Caco-2 (cell line): ENCODE measurements around the gene MYF6. TPM values are rescaled to one million over a fixed set of nuclear protein-coding genes. Genes with fewer than 3 reads are reported as not detected.

Experiments
- BruUV-seq: library from RNA; stranded (reverse); fragments of 400-500 nt; replicated peaks from 2 replicates; lab custom pipeline; 2021; lab: Mats Ljungman, UMichigan
- CTCF ChIA-PET: fragments of 300-600 bp; sonication (Branson Sonifier 250); formaldehyde crosslinking; loops from one replicate; lab custom pipeline; 2022; ENCODE audit warnings: antibody characterized with exemption; lab: Charles Lee
- POLR2A ChIA-PET: fragments of 300-600 bp; sonication (Branson Sonifier 250); formaldehyde crosslinking; loops from one replicate; lab custom pipeline; 2022; ENCODE audit warnings: antibody characterized with exemption; lab: Charles Lee
- DNase-seq, 2 experiments: peaks; one replicate each; pipeline versions ENCODE4 v3.0.0 to v3.0.0-alpha.2; 2020 to 2022
- H3K27me3 ChIP-seq: replicated peaks from 2 replicates; pipeline ENCODE4 v1.6.0; 2011; ENCODE audit warnings: low read length; ENCODE audit not compliant: control insufficient read depth, insufficient read depth
- H3K36me3 ChIP-seq: 2 replicates; pipeline ENCODE4 v1.5.1; 2011; ENCODE audit warnings: low read length; ENCODE audit not compliant: control insufficient read depth, insufficient read depth
- H3K4me1 ChIP-seq: fragments of 250-450 bp; sonication (Bioruptor Pico); 2 replicates; pipeline ENCODE4 v1.5.1; 2020; ENCODE audit warnings: mild to moderate bottlenecking
- H3K4me3 ChIP-seq: 2 replicates; pipeline ENCODE4 v1.5.1; 2011; ENCODE audit warnings: low read depth, mild to moderate bottlenecking, control low read depth, low read length
- H3K9me3 ChIP-seq: fragments of 250-450 bp; sonication (Bioruptor Pico); 2 replicates; pipeline ENCODE4 v1.5.1; 2020; ENCODE audit warnings: mild to moderate bottlenecking, moderate library complexity
- H3K27ac Mint-ChIP-seq: one replicate; pipeline ENCODE4 v1.8.0; 2022; ENCODE audit warnings: mixed read lengths; ENCODE audit not compliant: unreplicated experiment
- H3K27me3 Mint-ChIP-seq: one replicate; pipeline ENCODE4 v1.8.0; 2022; ENCODE audit warnings: mixed read lengths; ENCODE audit not compliant: insufficient read depth, unreplicated experiment
- H3K36me3 Mint-ChIP-seq: one replicate; pipeline ENCODE4 v1.8.0; 2022; ENCODE audit warnings: mild to moderate bottlenecking, mixed read lengths; ENCODE audit not compliant: insufficient read depth, unreplicated experiment
- H3K4me1 Mint-ChIP-seq: one replicate; pipeline ENCODE4 v1.8.0; 2022; ENCODE audit warnings: low read depth, mixed read lengths; ENCODE audit not compliant: unreplicated experiment
- H3K4me3 Mint-ChIP-seq: one replicate; pipeline ENCODE4 v1.8.0; 2022; ENCODE audit warnings: mild to moderate bottlenecking, moderate library complexity, mixed read lengths; ENCODE audit not compliant: unreplicated experiment
- H3K9me3 Mint-ChIP-seq: one replicate; pipeline ENCODE4 v1.8.0; 2022; ENCODE audit warnings: mixed read lengths; ENCODE audit not compliant: unreplicated experiment
- CTCF ChIP-seq, 2 experiments: fragments of 200-600 bp in 1 of 2; IDR thresholded peaks; 1 replicate in 1 of 2; 2 replicates in 1 of 2; pipeline versions ENCODE4 v1.5.1 to v1.8.0; 2011 to 2022; ENCODE audit warnings: antibody characterized with exemption in 1 of 2, control low read depth in 1 of 2, inconsistent platforms in 1 of 2, low read depth in 1 of 2, low read length in 1 of 2, mild to moderate bottlenecking in 1 of 2, moderate library complexity in 1 of 2; ENCODE audit not compliant: insufficient read depth in 1 of 2, severe bottlenecking in 1 of 2, unreplicated experiment in 1 of 2
- intact Hi-C: fragments of 100-400 bp; cut with micrococcal nuclease; formaldehyde crosslinking; loops from one replicate; pipeline ENCODE4 v1.10.0; 2022; ENCODE audit not compliant: unreplicated experiment
- total RNA-seq: library from RNA; stranded (reverse); gene quantifications from 2 replicates; pipeline ENCODE4 v1.2.3, GENCODE V29; 2022

Gene MYF6
- total RNA-seq, 1 experiment from 2014 or later: not detected

- no peak overlapping the region for H3K27ac Mint-ChIP-seq
- BruUV-seq: no TSS peak
- H3K4me1 Mint-ChIP-seq: no peaks in the 10 kb centered on the region
- peak in 1 of 2 experiments; percentile 24 for DNase-seq
- no peaks in the 10 kb centered on the region for H3K27me3 ChIP-seq
- no peaks in the 10 kb centered on the region for H3K9me3 ChIP-seq
- H3K4me3 ChIP-seq: no peak overlapping the region
- H3K27me3 Mint-ChIP-seq: peaks cover 3% of the 10 kb centered on the region
- no peaks in the 10 kb centered on the region for H3K4me1 ChIP-seq
- H3K36me3 Mint-ChIP-seq: no peaks in the 10 kb centered on the region
- intact Hi-C loops: no loop called here
- ChIA-PET POLR2A (no interaction called here), CTCF (no interaction called here)
- no peak overlapping the region for H3K4me3 Mint-ChIP-seq
- H3K9me3 Mint-ChIP-seq: no peaks in the 10 kb centered on the region
- TF ChIP-seq CTCF (IDR thresholded peaks at IDR 0.05; ENCODE audit: insufficient read depth in 1 of 2, low read depth in 1 of 2, low read length in 1 of 2, severe bottlenecking in 1 of 2, unreplicated experiment in 1 of 2): peak; percentile 20 to 41
- no peaks in the 10 kb centered on the region for H3K36me3 ChIP-seq
Observed at GRCh38 chr12:80709811-80710726, 2.6 kb downstream of the MYF6 start.

GRCh38 chr12:80710727-80711449 lies 3.5 kb downstream of the MYF6 start:
- intact Hi-C loops: no loop called here
- CTCF ChIA-PET: no interaction called here
- Mint-ChIP-seq H3K4me1 (no peaks in the 10 kb centered on the region), H3K36me3 (no peaks in the 10 kb centered on the region), H3K9me3 (no peaks in the 10 kb centered on the region), H3K27ac (no peak overlapping the region), H3K4me3 (no peak overlapping the region), H3K27me3 (peaks cover 3% of the 10 kb centered on the region)
- no peak for TF ChIP-seq CTCF (IDR thresholded peaks at IDR 0.05; ENCODE audit: insufficient read depth in 1 of 2, low read depth in 1 of 2, low read length in 1 of 2, severe bottlenecking in 1 of 2, unreplicated experiment in 1 of 2)
- Histone ChIP-seq H3K9me3 (no peaks in the 10 kb centered on the region), H3K27me3 (no peaks in the 10 kb centered on the region), H3K4me1 (no peaks in the 10 kb centered on the region), H3K4me3 (no peak overlapping the region), H3K36me3 (no peaks in the 10 kb centered on the region)
- POLR2A ChIA-PET: no interaction called here
- no TSS peak for BruUV-seq
- DNase-seq: no peak

- ChIA-PET POLR2A (no interaction called here), CTCF (no interaction called here)
- H3K4me3 ChIP-seq: no peak overlapping the region
- H3K4me3 Mint-ChIP-seq: no peak overlapping the region
- BruUV-seq: no TSS peak
- TF ChIP-seq CTCF (IDR thresholded peaks at IDR 0.05; ENCODE audit: insufficient read depth in 1 of 2, low read depth in 1 of 2, low read length in 1 of 2, severe bottlenecking in 1 of 2, unreplicated experiment in 1 of 2): no peak
- intact Hi-C loops: no loop called here
- no peaks in the 10 kb centered on the region for H3K27me3 ChIP-seq
- H3K36me3 ChIP-seq: no peaks in the 10 kb centered on the region
- H3K9me3 ChIP-seq: no peaks in the 10 kb centered on the region
- no peaks in the 10 kb centered on the region for H3K4me1 ChIP-seq
- no peak overlapping the region for H3K27ac Mint-ChIP-seq
- peaks cover 3% of the 10 kb centered on the region for H3K27me3 Mint-ChIP-seq
- no peaks in the 10 kb centered on the region for H3K36me3 Mint-ChIP-seq
- DNase-seq: no peak
- H3K4me1 Mint-ChIP-seq: no peaks in the 10 kb centered on the region
- H3K9me3 Mint-ChIP-seq: no peaks in the 10 kb centered on the region
Observed at GRCh38 chr12:80711866-80712265, 4.4 kb downstream of the MYF6 start.
